Islet of Langerhans (tissue), 1 donor: ENCODE results near the gene GIT1.

ENCODE experiments used
- FAIRE-seq: peaks from one replicate; lab custom pipeline; 2011; peaks lifted over from hg19 to GRCh38; lab: Jason Lieb, UNC

Gene GIT1

DNA sequence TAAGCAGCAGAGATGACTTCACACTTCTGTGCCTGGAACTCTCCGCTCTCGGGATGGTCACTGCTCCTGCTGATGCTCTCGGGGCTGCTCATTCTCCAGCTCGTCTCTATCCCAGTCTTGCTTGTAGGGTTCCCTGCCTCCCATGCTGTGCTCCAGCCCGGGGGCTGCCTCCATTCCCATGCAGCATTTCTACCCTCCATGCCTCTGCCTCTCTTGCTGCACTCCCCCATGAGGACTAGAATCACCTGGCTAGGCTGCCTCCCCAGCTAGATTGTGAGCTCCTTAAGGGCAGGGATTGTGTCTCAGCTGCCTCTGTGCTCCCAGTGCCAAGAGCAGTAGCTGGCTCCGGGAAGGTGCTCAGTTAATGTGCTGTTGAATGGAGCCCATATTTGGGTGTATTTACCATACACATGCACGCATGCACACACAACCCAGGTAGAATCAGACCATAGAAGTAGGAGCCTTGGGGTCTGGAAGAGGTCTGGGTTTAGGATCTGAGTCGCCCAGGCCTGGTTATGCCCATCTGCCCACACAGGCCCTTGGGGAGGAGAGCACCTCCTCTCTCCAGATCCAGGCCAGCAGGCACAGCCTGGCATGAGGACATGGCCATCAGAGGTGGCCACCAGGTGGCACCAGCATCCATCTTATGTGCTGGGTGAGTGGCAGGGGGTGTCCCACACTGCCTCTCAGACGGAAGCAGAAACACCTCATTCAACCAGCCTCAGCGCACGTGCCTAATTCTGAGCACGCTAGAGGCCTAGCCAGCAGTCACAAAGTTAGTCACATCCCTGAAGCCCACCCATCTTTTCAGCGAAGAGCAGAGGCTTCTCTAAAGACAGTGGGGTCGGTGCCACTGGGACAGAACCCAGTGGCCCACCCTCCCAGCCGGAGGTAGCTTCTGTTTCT, 9.3 kb downstream of the GIT1 start:
- FAIRE-seq: peak; percentile 17

- FAIRE-seq: no peak
These were observed 10.6 kb downstream of the GIT1 start for GRCh38 chr17:29578626-29579485.

DNA sequence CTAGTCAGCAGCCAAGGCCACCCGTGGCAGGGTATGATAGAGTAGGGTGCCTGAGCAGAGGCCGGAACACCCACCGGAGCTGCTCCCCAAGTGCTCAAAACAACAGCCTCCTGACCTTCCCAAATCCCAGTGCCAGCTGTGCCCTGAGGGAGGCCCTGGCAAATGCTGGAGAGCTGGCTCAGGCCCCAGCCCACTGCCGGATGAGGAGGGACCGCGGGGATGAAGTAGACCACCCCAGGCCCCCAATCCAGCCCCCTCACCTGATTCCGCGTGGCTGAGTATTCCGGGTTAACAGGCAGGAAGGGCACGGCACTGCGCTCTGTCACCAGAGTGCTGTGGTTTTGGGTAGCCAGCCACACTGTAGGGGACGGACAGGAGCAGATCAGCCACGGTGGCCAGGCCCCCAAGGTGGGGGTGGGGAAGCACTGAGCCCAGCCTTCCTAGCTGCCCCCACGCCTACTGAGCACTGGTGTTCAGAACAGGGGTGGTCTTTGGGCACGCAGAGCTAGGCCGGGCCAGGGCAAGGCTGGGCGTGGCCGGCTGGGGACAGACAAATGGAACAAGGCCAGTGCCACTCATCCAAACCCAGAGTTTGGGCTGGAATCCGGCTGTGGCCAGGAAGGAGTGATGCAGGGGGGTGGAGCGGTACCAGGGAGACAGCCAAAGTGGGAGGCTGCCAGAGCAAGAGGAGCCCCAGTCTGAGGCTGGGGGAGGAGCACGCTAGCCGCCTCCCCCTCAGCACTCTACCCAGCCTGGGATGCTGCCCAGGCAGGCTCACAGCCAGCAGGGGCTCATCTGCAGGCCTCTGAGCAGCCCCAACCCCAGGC, 11.8 kb downstream of the GIT1 start:
- FAIRE-seq: no peak

GRCh38 chr17:29577001-29577370, 12.5 kb downstream of the GIT1 start:
- FAIRE-seq: no peak

- no peak for FAIRE-seq
These were observed 13.0 kb downstream of the GIT1 start for GRCh38 chr17:29576214-29577000.

DNA sequence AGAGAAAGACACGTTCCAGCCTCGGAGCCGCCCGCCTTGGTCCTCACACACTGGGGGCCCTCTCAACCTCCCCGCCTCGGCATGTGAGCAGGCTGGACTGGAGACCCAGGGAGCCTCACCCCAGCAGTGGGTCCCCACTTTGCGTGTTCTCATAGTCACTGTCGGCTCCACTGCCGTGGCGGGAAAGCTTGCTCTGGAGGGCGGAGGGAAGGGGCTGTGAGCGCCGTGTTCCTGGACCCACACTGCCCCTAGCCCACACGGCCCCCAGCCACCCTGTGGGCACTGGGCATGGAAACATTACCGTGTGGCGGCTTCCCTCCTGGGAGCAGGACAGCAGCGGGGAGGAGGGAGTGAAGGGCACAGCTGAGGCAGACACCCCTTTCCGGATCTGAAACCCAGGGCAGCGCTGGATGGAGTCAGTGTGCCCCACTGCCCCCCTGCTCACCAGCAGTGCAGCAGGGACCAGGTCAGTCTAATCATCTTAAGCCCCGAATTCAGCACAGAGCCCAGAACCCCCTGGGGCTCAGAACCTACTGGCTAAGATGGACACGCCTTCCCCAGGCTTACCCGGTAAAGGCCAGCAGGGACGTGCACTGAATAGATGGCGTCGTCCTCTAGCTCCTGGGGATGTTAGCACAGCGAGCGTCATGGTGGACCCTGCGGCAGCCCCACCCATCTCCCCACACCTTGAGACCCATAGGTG, 13.8 kb downstream of the GIT1 start:
- no peak for FAIRE-seq

DNA sequence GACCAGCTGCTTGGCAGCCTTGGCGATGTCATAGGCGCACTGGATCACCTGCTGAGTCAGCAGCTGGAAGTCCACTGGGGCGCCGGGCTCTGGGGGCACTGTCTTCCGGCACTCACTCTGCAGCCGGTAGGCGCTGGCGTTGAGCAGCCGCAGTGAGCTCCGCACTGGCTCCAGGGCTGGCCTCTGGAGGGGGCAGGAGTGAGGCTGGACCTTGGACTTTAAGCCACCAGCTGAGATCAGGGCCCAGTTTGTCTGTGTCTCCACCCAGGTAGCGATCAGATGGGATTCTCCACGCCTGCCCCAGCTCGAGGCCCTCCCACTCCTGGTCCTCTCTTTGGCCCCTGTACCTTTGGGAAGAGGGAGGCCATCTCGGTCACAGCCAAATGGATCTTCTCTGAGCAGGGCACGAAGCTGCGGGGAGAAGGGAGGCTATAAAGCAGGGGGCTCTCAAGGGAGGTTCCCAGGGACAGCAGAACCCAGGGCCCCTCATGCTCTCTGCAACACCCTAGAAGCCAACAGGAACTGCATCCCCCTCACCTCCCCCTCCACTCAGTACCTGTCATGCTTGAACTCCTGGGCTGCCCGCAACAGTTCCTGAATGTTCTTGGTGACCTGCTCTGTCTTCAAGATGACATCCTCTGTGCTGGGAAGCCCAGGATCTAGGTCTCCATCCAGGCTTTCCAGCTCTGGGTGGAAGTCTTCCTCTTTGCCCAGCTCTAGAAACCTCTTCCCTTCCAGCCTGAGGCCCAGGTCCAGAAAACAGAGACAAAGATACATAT, 14.5 kb downstream of the GIT1 start:
- FAIRE-seq: no peak

- FAIRE-seq: no peak
These were observed 15.3 kb downstream of the GIT1 start for GRCh38 chr17:29573871-29574731.

DNA sequence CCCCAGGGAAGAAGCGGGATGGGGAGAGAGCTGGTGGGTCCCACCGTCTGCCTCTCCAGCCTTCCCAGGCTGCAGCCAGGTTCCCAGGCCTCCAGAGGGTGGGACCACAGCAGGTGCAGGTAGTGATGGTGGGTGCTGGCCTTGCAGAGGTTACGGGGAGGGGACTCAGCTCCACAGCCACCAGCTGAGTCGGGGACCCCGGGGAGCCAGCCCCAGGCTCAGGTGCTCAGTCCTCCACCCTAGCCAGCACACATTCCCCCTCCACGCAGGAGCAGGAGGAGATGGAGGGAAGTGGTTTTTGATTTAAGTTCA, 15.9 kb downstream of the GIT1 start:
- no peak for FAIRE-seq

GRCh38 chr17:29572691-29573557, 16.5 kb downstream of the GIT1 start:
- FAIRE-seq: no peak

- FAIRE-seq: no peak
These were observed 17.4 kb downstream of the GIT1 start for GRCh38 chr17:29571883-29572681.

DNA sequence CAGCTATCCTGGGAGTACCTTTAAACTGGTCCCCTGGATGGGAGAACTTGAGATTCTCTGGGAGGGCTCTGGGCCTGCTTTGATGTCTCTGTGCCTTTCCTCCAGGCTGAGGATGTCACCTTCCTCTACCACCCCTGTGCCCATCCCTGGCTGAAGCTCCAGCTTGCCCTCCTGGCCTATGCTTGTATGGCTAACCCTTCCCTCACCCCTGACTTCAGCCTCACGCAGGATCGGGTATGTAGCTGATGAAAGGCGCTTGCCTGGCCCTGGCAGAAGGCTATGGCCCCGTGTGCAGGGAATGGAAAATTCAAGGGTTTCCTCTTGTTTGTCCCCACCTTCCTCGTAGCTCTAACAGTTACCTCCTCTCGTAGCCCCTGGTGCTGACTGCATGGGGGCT, 18.0 kb downstream of the GIT1 start:
- FAIRE-seq: no peak

- no peak for FAIRE-seq
These were observed 18.9 kb downstream of the GIT1 start for GRCh38 chr17:29570521-29570920.

DNA sequence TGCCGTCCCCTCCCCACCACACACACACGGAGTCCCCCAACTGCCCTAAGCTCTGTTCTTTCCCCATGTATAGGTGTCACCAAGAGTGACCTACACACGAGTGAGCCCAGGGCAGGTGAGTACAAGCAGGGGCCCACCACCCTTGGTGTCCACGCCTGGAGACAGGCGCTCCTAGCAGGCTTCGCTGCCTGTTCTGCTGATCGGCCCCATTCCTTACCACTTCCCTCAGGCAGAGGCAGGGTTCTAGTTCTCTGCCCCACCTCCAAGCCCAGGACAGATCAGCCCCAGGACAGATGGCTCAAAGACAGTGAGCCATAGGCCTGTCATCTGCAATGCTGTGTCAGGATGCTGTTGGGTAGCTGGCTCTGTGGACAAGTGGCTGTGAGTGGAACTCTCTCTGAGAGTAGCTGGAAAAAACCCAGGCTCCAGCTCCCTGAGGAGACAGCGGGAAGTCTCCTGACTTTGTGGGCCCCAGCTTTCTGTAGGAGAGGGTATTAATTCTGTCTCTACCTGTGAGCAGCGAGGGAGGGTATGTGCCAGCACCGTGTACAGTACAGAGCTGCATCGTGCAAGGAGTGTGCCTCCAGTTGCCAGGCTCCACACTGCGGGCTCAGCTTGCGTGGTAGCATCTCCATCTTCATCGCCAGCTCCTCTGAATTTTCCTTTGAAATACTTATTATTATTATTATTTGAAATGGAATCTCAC, 20.1 kb downstream of the GIT1 start:
- no peak for FAIRE-seq

- FAIRE-seq: no peak
These were observed 20.9 kb downstream of the GIT1 start, which contains the start of gene TP53I13 for GRCh38 chr17:29568331-29569244. TP53I13 (plus strand) TSS chr17:29568701; CDS start chr17:29568759, 58 bp downstream.
